Dermis blood vessel endothelial cell (primary cell): ENCODE measurements around the gene OLFML2A. TPM values are rescaled to one million over a fixed set of nuclear protein-coding genes. Genes with fewer than 3 reads are reported as not detected.

Source experiments
- DNase-seq: peaks from one replicate; pipeline ENCODE4 v3.0.0; 2010
- total RNA-seq: library from RNA; depleted of rRNA; stranded (reverse); fragments of >200 nt; gene quantifications from 2 replicates; pipeline ENCODE4 v1.2.3, GENCODE V29; 2014

The OLFML2A gene
- total RNA-seq, 1 donor from 2014 or later, result 2.2 TPM

- no peak for DNase-seq
Measured at GRCh38 chr9:124799274-124800006, 22.5 kb downstream of the OLFML2A start.

- DNase-seq, result peak; percentile 66
Measured at GRCh38 chr9:124800306-124801259, 23.6 kb downstream of the OLFML2A start.

GRCh38 chr9:124801356-124801755 is 24.4 kb downstream of the OLFML2A start:
- no peak for DNase-seq

GRCh38 chr9:124802426-124802825 is 25.5 kb downstream of the OLFML2A start:
- DNase-seq, result no peak

- DNase-seq, result no peak
Measured at GRCh38 chr9:124803911-124804310, 27.0 kb downstream of the OLFML2A start.

- no peak for DNase-seq
Measured at GRCh38 chr9:124805186-124805585, 28.3 kb downstream of the OLFML2A start.

GRCh38 chr9:124808246-124808956 is 31.5 kb downstream of the OLFML2A start:
- no peak for DNase-seq

- DNase-seq, result no peak
Measured at GRCh38 chr9:124809211-124809610, 32.3 kb downstream of the OLFML2A start.

- DNase-seq, result no peak
Measured at GRCh38 chr9:124809741-124810500, 33.0 kb downstream of the OLFML2A start.

GRCh38 chr9:124810663-124811355 is 33.9 kb downstream of the OLFML2A start:
- peak; percentile 23 for DNase-seq

GRCh38 chr9:124812441-124812876 is 35.5 kb downstream of the OLFML2A start:
- peak; percentile 17 for DNase-seq

GRCh38 chr9:124813041-124813440 is 36.1 kb downstream of the OLFML2A start:
- no peak for DNase-seq

- no peak for DNase-seq
Measured at GRCh38 chr9:124813501-124814163, 36.7 kb downstream of the OLFML2A start.

- DNase-seq, result no peak
Measured at GRCh38 chr9:124814164-124814535, 37.2 kb downstream of the OLFML2A start.

- no peak for DNase-seq
Measured at GRCh38 chr9:124815601-124816000, 38.7 kb downstream of the OLFML2A start.

GRCh38 chr9:124818431-124819281 is 41.7 kb downstream of the OLFML2A start:
- DNase-seq, result peak; percentile 16

GRCh38 chr9:124820698-124821623 is 44.0 kb downstream of the OLFML2A start:
- DNase-seq, result no peak

GRCh38 chr9:124828489-124829333 is 51.8 kb downstream of the OLFML2A start:
- no peak for DNase-seq
